Right renal pelvis (tissue), 4 donors: ENCODE measurements around the gene GOLGA8B. TPM values are rescaled to one million over a fixed set of nuclear protein-coding genes. Genes with fewer than 3 reads are reported as not detected.
"Not testable (repeated sequence)": the region's sequence is repeated elsewhere in the genome, so short reads cannot be mapped to it uniquely, and the experiment has no call there.

Experiments
- DNase-seq, 4 donors: peaks; one replicate each; pipeline ENCODE4 v3.0.0-alpha.2; 2013; ENCODE audit warnings: low read depth in 4 of 4, low spot score in 3 of 4, missing footprints in 1 of 4
- polyA plus RNA-seq, 4 donors: library from polyadenylated mRNA; unstranded; fragments of 120-200 nt; gene quantifications; one replicate each; pipeline ENCODE4 v1.2.1, GENCODE V29; 2013; ENCODE audit not compliant: insufficient read length in 4 of 4

GOLGA8B gene, protein sequence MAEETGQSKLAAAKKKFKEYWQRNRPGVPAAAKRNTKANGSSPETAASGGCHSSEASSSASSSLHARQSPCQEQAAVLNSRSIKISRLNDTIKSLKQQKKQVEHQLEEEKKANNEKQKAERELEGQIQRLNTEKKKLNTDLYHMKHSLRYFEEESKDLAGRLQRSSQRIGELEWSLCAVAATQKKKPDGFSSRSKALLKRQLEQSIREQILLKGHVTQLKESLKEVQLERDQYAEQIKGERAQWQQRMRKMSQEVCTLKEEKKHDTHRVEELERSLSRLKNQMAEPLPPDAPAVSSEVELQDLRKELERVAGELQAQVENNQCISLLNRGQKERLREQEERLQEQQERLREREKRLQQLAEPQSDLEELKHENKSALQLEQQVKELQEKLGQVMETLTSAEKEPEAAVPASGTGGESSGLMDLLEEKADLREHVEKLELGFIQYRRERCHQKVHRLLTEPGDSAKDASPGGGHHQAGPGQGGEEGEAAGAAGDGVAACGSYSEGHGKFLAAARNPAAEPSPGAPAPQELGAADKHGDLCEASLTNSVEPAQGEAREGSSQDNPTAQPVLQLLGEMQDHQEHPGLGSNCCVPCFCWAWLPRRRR
- polyA plus RNA-seq: 100 to 1,000 TPM in 1 of 4 donors, 10 to 100 TPM in 3; 61.8 to 141 (median 75.8) TPM

DNA sequence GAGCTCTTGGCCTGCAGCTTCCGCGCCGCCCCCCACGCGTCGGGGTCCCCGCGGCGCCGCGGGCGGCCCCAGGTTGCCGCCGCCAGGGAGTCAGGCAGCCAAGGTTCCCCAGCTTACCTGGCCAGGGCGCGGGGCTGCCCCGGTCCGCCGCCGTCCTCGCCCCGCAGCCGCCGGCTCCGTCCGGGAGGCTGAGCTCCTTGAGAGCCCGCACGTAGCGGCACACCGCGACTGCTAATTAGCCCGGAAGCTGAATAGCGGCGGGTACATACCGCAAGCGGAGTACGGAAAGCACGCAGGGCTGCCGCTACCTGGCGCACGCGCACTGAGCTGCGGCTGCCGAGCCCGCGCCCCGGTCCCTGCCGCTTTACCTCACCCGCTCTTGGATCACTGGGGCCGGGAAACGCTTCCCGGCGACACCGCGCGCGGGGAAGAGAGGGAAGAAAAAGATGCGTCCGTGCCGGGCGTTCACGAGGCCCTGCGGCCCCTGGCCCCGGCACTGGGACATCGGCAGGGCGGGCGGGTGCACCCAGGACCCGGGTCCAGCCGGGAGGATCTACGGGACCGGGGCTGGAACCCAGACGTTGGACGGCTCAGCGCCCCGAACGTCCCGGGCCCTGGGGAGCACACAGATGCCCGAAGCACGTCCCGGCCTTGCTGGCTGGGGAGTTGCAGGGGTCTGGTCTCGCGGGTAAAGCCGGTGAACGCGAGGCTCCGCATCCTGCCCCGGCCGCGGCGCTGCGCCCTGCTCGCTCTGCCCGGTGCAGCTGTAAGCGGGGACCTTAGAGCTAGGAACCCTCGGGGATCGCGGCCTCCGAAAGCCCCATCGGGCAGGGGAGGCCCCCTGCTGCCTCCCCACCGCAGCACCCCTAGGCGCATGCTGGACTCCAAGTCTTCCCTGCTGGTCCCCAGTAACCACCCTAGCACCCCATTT lies at the start of gene GOLGA8B:
Gene GOLGA8B (minus strand): TSS at position 253 of the 931 bp plus-strand sequence. CDS start 47,739 bp downstream, outside the sequence.
- peak in 1 of 4 donors; percentile 64 for DNase-seq

DNA sequence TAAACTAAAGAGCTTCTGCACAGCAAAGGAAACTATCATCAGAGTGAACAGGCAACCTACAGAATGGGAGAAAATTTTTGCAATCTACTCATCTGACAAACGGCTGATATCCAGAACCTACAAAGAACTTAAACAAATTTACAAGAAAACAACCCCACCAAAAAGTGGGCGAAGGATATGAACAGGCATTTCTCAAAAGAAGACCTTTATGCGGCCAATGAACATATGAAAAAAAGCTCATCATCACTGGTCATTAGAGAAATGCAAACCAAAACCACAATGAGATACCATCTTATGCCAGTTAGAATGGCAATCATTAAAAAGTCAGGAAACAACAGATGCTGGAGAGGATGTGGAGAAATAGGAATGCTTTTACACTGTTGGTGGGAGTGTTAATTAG lies 49.7 kb upstream of the GOLGA8B start:
- DNase-seq: not testable (repeated sequence)

- DNase-seq: no peak
These were observed 45.2 kb upstream of the GOLGA8B start for GRCh38 chr15:34628577-34629152.

DNA sequence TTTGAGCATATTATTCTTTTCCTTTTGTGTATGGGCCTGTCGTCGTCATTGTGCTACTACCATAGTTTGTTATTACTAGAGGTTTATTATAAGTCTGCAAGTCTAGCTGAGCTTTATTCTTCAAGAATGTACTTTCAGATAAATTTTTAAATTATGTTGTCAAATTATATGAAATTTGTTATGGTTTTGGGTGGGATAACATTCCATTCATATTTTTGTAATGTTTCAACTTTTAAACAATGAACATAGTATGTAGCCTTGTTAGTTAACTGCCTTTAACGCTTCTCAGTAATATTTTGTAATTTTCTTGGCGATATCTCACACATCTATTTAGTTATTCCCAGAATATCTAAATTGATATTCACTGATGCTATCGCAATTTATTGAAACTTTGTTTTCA lies 41.6 kb upstream of the GOLGA8B start:
- DNase-seq: no peak

DNA sequence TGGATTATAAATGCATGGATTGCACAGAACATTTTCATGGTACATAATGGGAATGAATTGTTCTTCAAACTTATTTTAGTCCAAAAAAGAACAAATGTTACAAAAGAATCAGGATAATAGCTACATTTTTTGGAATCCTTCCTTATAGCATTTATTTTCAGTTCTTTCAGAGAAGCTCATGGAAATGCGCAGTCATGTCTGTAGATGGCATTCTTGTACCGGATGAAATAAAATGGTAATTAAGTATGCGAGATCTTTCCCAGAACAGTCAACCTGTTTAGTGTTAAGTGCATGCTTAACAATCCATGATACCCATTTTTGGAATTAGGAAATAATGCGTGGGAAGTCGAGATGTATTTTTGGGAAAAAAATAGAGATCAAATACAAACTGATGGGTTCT lies 38.2 kb upstream of the GOLGA8B start:
- no peak for DNase-seq

- DNase-seq: no peak
These were observed 37.4 kb upstream of the GOLGA8B start for GRCh38 chr15:34620814-34621213.

- DNase-seq: no peak
These were observed 36.7 kb upstream of the GOLGA8B start for GRCh38 chr15:34620142-34620541.

DNA sequence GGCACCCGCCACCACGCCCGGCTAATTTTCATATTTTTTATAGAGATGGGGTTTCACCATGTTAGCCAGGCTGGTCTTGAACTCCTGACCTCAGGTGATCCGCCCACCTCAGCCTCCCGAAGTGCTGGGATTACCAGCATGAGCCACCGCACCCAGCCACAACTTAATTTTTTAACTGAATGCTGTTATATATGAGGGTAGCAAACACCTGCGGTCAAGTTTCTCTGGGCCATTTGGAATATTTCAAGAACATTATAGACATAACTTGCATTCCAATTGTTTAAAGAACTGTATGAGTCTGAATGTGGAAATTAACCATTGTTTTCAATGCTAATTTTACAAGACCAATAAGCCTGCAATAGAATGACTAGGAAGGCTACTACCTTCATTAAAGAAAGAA lies 35.7 kb upstream of the GOLGA8B start:
- no peak for DNase-seq

GRCh38 chr15:34618073-34618472 lies 34.6 kb upstream of the GOLGA8B start:
- no peak for DNase-seq

GRCh38 chr15:34616613-34617012 lies 33.2 kb upstream of the GOLGA8B start:
- DNase-seq: no peak

DNA sequence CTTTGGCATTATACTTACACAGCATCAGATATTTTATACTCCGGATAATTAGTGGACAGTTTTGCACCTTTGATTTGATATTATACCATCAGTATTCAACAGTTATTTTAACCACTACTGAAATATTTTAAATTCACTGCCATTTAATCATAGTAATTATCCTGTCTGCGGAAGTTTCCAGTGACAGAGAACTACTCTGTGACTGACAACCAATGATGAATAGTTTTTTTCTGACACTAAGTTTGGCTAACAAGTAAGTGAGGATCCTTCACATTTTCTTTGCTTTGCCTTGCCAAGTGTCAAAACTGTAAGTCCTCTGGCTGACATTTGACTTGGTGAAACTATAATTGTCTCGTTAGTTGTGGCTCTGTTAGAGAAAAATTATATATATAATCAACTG lies 30.5 kb upstream of the GOLGA8B start:
- no peak for DNase-seq

DNA sequence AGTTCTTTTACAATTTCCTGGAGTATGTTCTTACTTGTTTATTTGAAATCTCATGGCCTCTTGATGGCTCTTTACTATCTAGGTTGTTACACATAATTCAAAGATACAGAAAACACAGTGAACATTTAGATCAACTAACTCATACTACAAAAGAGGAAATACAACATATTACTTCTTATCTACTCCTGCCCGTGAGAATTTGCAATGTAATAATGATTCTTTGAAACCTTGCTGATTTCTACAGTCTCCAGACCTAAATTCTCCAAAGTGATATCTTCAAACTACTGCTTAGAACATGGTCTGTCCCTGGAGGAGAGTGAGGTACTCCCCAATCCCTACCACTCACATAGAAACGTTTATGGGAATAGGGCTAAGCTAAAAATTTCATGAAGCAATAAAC lies 29.9 kb upstream of the GOLGA8B start:
- DNase-seq: no peak

- no peak for DNase-seq
These were observed 26.9 kb upstream of the GOLGA8B start for GRCh38 chr15:34610354-34610753.

- no peak for DNase-seq
These were observed 25.9 kb upstream of the GOLGA8B start for GRCh38 chr15:34609102-34610057.

- no peak for DNase-seq
These were observed 25.1 kb upstream of the GOLGA8B start for GRCh38 chr15:34608517-34608916.

- no peak for DNase-seq
These were observed 24.4 kb upstream of the GOLGA8B start for GRCh38 chr15:34607832-34608231.

GRCh38 chr15:34606545-34606944 lies 23.1 kb upstream of the GOLGA8B start:
- DNase-seq: no peak

DNA sequence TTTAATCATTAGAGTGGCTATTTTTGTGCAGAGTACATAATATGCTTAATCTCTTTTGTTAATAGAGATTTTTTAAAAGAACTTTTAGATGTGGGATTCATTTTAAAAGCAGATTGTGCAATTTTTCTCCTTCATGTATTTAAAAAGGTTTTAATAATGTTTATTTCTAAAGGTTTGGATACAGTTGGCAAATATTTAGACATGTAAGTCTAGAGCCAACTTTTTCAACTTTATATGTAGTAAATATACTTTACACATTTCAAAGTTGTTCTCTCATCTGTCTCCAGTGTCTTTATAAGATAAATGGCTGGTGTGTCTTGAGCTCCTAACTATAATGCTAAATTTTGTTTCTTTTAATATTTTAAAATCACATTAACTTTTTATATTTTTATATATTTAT lies 22.7 kb upstream of the GOLGA8B start:
- no peak for DNase-seq

DNA sequence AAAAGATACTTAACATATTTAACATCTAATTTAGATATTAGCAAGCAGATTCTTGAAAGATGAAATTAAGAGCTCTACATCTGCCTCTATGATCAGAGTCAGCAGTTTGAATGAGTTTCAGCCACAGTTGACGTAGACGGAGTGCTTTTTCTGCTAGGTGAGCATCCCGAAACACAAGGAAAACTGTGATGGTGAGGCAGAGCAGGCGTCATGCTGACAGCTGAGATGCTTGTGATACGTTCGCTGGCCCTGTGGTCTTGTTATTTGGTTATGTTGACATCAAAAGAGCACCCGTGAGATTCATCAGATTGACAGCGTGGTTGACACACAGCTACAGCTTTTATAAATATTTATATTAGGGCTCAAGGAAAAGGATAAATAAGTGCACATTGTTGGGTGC lies 19.6 kb upstream of the GOLGA8B start:
- no peak for DNase-seq

DNA sequence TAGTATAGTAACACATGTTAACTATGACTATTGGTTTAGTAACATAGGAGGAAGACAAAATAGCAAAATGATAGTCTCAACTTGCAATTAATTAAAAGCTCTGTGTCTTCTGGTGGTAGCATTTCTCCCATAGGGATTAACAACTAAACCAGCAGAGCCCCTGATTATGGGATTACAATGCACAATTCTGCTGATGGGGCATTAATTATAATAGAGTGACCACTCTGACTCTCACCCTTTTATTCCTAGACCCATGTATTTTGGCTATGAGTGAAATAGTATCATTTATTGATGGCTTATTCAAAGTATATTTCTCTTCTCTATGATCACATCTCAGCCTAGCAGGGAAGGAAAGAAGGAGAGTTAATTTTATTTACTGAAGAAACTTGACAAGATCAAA lies 17.5 kb upstream of the GOLGA8B start:
- DNase-seq: no peak
